Glomerular endothelial cell (primary cell): ENCODE results near the gene KRT1. TPM values are rescaled to one million over a fixed set of nuclear protein-coding genes. Genes with fewer than 3 reads are reported as not detected.
"Not testable (repeated sequence)": the region's sequence is repeated elsewhere in the genome, so short reads cannot be mapped to it uniquely, and the experiment has no call there.

ENCODE experiments used
- DNase-seq: peaks from one replicate; pipeline ENCODE4 v3.0.0-alpha.2; 2011; ENCODE audit warnings: low read depth, low spot score; ENCODE audit errors: extremely low read depth
- total RNA-seq: library from RNA; depleted of rRNA; stranded (reverse); fragments of >200 nt; gene quantifications from 2 replicates; pipeline ENCODE4 v1.2.3, GENCODE V29; 2015

The KRT1 gene
- total RNA-seq, result not detected in 2 replicates

GRCh38 chr12:52680363-52680762 is at the start of gene KRT1:
KRT1 (minus strand) TSS chr12:52680407; CDS start chr12:52680348, 59 bp downstream.
- no peak for DNase-seq

GRCh38 chr12:52729147-52729546 is 48.9 kb upstream of the KRT1 start:
- DNase-seq, result no peak

GRCh38 chr12:52728374-52728773 is 48.2 kb upstream of the KRT1 start:
- no peak for DNase-seq

GRCh38 chr12:52727037-52727436 is 46.8 kb upstream of the KRT1 start:
- DNase-seq, result no peak

GRCh38 chr12:52726451-52726850 is 46.2 kb upstream of the KRT1 start:
- DNase-seq, result no peak

- DNase-seq, result no peak
These were observed 44.2 kb upstream of the KRT1 start for GRCh38 chr12:52724384-52724783.

- DNase-seq, result no peak
These were observed 42.5 kb upstream of the KRT1 start for GRCh38 chr12:52722680-52723079.

- DNase-seq, result no peak
These were observed 41.7 kb upstream of the KRT1 start for GRCh38 chr12:52721838-52722470.

- DNase-seq, result no peak
These were observed 40.2 kb upstream of the KRT1 start for GRCh38 chr12:52720365-52720886.

GRCh38 chr12:52716061-52716460 is 35.9 kb upstream of the KRT1 start:
- DNase-seq, result no peak

GRCh38 chr12:52715416-52715815 is 35.2 kb upstream of the KRT1 start:
- no peak for DNase-seq

GRCh38 chr12:52714887-52715281 is 34.7 kb upstream of the KRT1 start:
- DNase-seq, result no peak

- DNase-seq, result no peak
These were observed 34.0 kb upstream of the KRT1 start for GRCh38 chr12:52713960-52714886.

GRCh38 chr12:52712122-52712521 is 31.9 kb upstream of the KRT1 start:
- not testable (repeated sequence) for DNase-seq

GRCh38 chr12:52710730-52711129 is 30.5 kb upstream of the KRT1 start:
- no peak for DNase-seq

- DNase-seq, result no peak
These were observed 27.8 kb upstream of the KRT1 start for GRCh38 chr12:52708010-52708409.

GRCh38 chr12:52704464-52704863 is 24.3 kb upstream of the KRT1 start:
- no peak for DNase-seq

- no peak for DNase-seq
These were observed 23.7 kb upstream of the KRT1 start for GRCh38 chr12:52703878-52704277.

GRCh38 chr12:52703424-52703823 is 23.2 kb upstream of the KRT1 start, which contains the start of gene KRT77:
KRT77 (minus strand) TSS chr12:52703524; CDS start chr12:52703434, 90 bp downstream.
- DNase-seq, result no peak

GRCh38 chr12:52702338-52702737 is 22.1 kb upstream of the KRT1 start:
- no peak for DNase-seq

- DNase-seq, result no peak
These were observed 21.1 kb upstream of the KRT1 start for GRCh38 chr12:52701281-52701680.

- DNase-seq, result no peak
These were observed 19.8 kb upstream of the KRT1 start for GRCh38 chr12:52699960-52700359.
